SIG-M5 treated with dmso at 0.1 percent for 504 hours (cell line): ENCODE data around the gene RGS19.
"Not testable (repeated sequence)": the region's sequence is repeated elsewhere in the genome, so short reads cannot be mapped to it uniquely, and the experiment has no call there.

Experiments used
- DNase-seq: peaks from one replicate; lab custom pipeline; 2025; ENCODE audit not compliant: unreplicated experiment; lab: John Stamatoyannopoulos, UW

RGS19 gene

GRCh38 chr20:64095455-64095854 is 16.1 kb upstream of the RGS19 start:
- no peak for DNase-seq

GRCh38 chr20:64093013-64093503 is 13.7 kb upstream of the RGS19 start:
- DNase-seq = no peak

DNA sequence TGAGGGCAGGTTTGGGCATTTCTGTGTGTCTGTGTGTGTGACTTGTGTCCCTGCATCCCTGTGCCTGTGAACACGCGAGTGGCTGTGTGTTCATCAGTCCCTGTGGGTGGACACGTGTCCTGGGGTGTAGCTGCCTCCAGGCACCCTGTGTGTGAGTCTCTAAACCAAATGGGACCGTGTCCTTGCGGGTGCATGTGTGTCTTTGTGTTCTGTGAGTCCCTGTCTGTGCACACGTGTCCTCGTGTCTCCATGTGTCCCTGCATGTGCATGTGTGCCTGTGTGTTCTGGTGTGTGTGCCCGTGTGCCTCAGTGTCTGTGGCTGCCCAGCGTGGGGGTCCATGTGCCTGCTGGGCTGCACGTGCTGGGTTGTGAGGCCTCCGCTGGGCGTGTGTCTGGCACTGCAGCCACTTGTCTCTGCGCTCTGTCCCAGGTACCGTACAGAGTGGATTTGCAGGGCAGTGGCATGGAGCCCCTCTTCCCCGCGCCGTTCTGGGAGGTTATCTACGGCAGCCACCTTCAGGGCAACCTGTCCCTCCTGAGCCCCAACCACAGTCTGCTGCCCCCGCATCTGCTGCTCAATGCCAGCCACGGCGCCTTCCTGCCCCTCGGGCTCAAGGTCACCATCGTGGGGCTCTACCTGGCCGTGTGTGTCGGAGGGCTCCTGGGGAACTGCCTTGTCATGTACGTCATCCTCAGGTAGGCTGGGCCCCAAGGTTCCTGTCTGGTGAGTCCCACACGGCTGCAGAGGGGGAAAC is 13.1 kb upstream of the RGS19 start:
- no peak for DNase-seq

DNA sequence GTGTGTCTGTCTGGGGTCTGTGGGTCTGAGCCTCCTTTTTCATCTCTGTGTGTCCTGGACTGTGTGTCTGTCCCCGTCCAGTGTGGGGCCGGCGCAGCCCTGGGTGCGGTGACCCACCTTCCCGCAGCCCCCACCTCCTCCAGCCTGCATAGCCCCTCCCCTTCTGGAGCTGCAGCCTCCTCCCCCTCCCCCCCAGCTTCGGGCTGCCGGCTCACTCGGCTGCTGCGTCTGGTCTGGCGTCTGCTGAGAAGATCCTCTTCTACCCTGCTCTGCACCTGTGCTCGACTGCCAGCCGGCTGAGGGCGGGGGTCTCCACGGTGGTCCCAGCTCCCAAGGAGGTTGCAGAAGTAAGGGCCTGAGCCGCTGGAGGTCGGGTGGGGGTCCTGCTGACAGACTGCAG is 12.5 kb upstream of the RGS19 start:
- no peak for DNase-seq

GRCh38 chr20:64091340-64091739 is 12.0 kb upstream of the RGS19 start:
- no peak for DNase-seq

DNA sequence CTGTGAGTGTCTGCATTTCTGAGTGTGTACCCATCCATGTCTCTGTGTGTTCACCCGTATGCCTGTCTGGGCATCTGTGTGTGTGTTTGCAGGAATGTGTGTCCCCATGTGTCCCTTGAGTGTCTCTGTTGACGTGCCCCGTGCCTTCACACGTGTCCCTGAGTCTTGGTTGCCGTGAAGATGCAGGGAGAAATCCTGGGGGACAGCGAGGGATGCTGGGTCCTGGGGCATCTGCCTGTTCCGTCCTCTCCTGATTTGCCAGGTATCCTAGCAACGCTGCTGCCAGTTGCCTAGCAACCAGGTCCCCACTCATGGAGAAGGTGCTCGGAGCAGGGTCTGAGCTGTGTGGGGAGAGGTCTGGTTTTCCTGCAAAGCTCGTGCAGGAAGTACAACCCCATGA is 10.8 kb upstream of the RGS19 start:
- DNase-seq = no peak

DNA sequence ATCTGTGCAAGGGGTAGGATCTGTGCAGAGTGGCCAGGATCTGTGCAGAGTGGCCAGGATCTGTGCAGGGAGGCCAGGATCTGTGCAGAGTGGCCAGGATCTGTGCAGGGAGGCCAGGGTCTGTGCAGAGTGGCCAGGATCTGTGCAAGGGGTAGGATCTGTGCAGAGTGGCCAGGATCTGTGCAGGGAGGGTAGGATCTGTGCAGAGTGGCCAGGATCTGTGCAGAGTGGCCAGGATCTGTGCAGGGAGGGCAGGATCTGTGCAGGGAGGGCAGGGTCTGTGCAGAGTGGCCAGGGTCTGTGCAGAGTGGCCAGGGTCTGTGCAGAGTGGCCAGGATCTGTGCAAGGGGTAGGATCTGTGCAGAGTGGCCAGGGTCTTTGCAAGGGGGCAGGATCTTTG is 9.3 kb upstream of the RGS19 start:
- DNase-seq = not testable (repeated sequence)

GRCh38 chr20:64087226-64087825 is 8.0 kb upstream of the RGS19 start:
- DNase-seq = not testable (repeated sequence)

DNA sequence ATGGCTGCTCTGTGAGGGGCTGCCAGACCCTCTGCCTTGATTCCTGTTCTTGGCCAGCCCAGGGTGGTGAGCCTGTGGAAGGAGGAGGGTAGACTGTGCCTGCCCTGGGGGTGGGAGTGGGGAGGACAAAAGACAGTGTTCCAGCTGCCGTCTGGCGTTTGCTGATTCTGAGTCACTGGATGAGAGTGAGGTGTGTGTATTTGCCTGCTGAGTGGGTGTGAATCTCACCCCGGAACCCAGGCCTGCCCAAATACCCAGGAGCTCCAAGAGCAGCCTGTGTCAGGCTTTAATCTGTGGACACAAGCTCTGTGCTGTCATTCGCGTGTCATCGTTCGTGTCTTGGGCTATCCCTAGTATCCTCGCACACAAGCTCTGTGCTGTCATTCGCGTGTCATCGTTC is 7.5 kb upstream of the RGS19 start:
- no peak for DNase-seq

DNA sequence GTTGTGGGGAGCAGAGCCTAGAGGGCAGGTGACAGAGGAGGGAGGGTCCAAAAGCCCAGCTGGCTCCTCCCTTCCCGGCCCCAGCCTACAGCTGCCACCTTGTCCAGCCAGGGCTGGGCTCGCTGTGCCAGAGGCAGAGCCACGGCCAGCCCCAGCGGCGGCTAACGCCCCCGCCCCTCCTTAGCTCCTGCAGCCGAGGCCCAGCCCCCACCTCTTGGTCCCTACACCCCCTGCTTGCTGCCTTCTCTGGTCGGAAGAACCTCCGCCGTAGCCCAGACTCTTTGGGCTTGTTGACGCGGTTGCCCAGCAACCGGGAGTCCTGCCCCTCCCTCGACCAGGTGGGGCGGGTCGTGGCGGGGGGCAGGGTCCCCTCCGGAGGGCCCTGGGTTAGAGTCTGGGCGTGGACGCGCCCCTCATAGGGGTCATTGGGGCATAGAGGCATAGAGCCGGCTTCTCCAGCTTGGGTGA is 5.4 kb upstream of the RGS19 start:
- DNase-seq = no peak

- DNase-seq = peak; percentile 44
Measured at GRCh38 chr20:64083804-64084684, 4.7 kb upstream of the RGS19 start, which contains the start of gene LKAAEAR1. Gene LKAAEAR1 (minus strand): TSS chr20:64084398. CDS start chr20:64084219, 179 bp downstream.

DNA sequence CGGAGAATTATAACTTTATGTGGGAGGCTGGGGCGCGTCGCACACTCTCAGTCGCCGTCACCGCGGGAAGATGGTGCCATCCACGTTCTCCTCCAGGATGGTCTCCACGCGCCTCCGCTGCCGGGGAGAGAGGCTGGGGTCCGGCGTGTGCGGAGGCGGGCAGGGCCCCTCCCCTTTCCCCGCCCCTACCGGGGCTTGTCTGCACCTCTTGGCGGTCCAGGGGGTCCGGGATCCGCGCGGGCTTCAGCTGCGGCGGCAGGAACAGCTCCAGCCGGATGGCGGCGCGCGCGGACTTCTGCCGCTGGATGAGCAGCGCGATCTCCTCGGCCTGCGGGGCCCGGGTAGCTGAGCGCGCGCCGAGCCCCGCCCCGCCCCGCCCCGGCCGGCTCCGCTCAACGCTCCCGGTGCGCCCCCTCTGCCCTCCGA is 4.1 kb upstream of the RGS19 start:
- peak; percentile 84 for DNase-seq

DNA sequence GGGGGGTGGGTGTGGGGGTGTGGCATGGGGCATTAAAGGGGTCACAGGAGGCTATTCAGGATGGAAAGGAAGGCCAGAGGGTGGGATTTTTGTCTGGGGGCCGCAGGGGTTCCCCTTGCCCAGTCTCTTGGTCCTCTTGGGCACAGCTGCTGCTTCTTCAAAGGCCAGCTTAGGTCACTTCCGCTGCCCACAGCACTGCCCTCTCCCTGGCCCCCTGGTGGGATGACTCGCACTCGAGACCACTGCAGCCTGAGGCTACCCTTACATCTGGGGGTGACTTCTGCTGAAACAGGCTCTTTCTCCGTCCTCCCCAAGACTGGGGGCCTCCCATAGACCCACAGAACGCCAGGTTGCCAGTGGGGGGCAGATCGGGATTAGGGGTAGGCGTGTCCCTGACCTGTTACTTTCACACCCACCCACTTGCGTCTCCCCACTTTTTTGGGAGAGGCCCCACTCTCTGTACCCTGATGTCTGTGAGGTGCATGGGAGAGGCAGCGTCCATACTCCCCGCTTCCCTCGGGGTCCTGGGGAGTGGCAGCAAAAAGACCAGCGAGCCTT is 3.6 kb upstream of the RGS19 start:
- DNase-seq = no peak

DNA sequence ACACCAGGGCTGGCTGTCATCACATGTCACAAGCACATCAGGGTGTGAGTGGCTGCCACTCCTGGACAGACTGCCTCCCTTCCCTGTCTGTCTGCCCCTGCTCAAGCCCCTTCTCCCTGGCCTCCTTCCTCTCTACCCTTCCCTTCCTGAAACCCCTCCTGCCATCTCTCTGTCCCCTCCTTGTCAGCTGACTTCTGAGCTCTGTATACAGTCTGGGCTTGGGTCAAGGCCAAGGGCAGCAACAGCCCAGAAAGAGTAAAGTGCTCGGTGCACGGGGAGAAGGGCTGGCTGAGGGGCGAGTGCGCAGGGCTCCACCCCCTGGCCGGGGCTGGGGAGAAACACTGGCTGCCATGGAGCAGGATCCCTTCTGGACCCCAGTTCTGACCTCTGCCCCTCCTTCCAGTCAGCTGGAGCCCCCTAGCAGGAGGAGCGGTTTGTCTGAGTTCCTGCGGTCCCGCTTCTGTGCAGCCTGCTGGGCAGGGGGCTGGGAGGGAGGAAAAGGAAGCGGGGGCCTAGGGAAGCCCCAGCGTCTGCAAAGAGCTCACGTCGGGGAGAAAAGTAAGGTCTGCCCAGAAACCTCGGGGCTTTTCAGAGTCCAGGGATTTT is 2.9 kb upstream of the RGS19 start:
- DNase-seq = peak; percentile 62

- DNase-seq = no peak
Measured at GRCh38 chr20:64081624-64081964, 2.3 kb upstream of the RGS19 start.

DNA sequence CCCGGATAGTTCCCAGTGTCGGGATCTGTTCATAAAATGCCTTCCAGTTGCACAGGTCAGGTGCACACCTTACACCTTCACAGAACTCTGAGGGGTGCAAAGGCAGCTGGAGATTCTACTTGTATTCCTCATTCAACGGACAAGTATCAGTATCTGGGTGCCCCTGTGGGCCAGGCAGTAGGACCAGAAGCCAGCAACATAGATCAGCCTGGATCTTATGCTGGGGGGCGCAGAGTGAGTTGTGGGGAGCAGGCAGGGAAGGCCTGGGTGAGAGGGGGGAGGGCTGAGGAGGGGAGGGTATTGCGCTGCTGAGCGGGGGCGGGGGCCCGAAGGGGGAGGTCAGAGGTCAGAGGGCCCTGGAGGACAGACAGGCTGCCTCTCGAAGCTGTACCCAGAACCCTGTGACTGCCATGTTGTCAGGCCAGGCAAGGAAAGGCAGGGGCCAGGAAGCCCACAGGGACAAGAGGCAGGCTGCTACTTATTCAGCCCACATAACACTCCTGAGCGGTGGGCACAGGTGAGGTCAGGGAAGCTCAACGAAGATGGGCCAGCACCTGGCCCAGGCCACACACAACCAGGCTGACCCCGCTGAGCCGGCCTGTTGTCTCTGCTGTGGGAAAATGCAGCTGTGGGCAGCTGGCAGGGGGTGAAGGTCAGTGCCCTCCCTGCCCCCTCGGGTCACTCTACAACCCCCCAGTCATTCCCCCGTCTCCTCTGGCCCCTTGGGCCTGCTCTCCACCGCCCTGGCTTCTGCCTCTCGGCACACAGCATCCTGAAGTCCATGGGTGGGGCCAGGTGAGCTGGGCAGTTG is 1.7 kb upstream of the RGS19 start:
- no peak for DNase-seq

GRCh38 chr20:64080013-64080812 is 895 bp upstream of the RGS19 start, which contains the start of gene OPRL1:
Gene OPRL1 (plus strand): TSS chr20:64080082. CDS start chr20:64092721, 12,639 bp downstream.
- DNase-seq = peak; percentile 64

GRCh38 chr20:64078934-64079272 is 415 bp downstream of the RGS19 start:
- DNase-seq = no peak

- DNase-seq = peak; percentile 82
Measured at GRCh38 chr20:64077876-64078551, 1.3 kb downstream of the RGS19 start.
